ENCODE results near the gene OXCT2.
"Not testable (repeated sequence)": the region's sequence is repeated elsewhere in the genome, so short reads cannot be mapped to it uniquely, and the experiment has no call there.

DNA sequence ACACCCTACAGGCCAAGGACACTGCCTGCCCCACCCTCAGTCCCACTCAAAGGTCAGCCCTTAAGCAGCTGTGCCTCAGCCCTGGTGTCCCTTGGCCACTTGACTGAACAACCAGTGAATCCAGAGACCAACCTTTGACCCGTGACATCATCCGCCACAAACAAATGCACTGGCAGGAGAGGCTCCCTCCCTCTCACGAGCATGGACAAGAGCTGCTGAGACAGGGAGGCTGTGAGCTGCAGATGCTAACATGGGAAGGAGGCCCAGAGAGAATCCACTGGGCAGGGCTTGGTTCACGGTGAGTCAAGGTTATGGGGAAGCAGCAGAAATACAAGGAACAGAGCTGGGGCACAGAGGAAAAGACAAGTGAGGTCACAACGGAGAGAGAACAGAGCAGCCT lies 4.7 kb downstream of the OXCT2 start:
- TF ChIP-seq EZH2 (IDR thresholded peaks at IDR 0.05; ENCODE audit: insufficient read depth, poor library complexity, severe bottlenecking); EZH2phosphoT487 (IDR thresholded peaks at IDR 0.05; ENCODE audit: insufficient read depth, low read depth): not testable (repeated sequence)
